BLaER1 (cell line): ENCODE data around the gene MTHFSD.

Source experiments
- H3K27ac ChIP-seq: shearing (Covaris generic); formaldehyde crosslinking; 2 replicates; pipeline ENCODE4 v1.8.1; 2022
- H3K27me3 ChIP-seq: shearing (Covaris generic); formaldehyde crosslinking; 2 replicates; pipeline ENCODE4 v1.8.1; 2022
- H3K36me3 ChIP-seq: shearing (Covaris generic); formaldehyde crosslinking; 2 replicates; pipeline ENCODE4 v1.8.1; 2022
- H3K4me1 ChIP-seq: shearing (Covaris generic); formaldehyde crosslinking; 2 replicates; pipeline ENCODE4 v1.8.1; 2022
- H3K4me2 ChIP-seq: shearing (Covaris generic); formaldehyde crosslinking; 2 replicates; pipeline ENCODE4 v1.8.1; 2022
- H3K4me3 ChIP-seq: shearing (Covaris generic); formaldehyde crosslinking; 2 replicates; pipeline ENCODE4 v1.8.1; 2022
- H3K9ac ChIP-seq: shearing (Covaris generic); formaldehyde crosslinking; 2 replicates; pipeline ENCODE4 v1.8.1; 2022
- H3K9me3 ChIP-seq: shearing (Covaris generic); formaldehyde crosslinking; 2 replicates; pipeline ENCODE4 v1.8.1; 2022
- H4K20me1 ChIP-seq: shearing (Covaris generic); formaldehyde crosslinking; 2 replicates; pipeline ENCODE4 v1.8.1; 2022
- Cebpa-rat ChIP-seq: shearing (Covaris generic); IDR thresholded peaks from 2 replicates; pipeline ENCODE4 v1.8.1; 2022

The MTHFSD gene

GRCh38 chr16:86498671-86499439, 56.2 kb downstream of the MTHFSD start:
- H3K4me1 ChIP-seq: no peaks in the 10 kb centered on the region
- H3K9ac ChIP-seq: no peak overlapping the region
- H4K20me1 ChIP-seq: peaks cover 93% of the 10 kb centered on the region
- H3K27ac ChIP-seq: no peak overlapping the region
- H3K36me3 ChIP-seq: no peaks in the 10 kb centered on the region
- TF ChIP-seq Cebpa-rat: no peak
- no peaks in the 10 kb centered on the region for H3K9me3 ChIP-seq
- no peak overlapping the region for H3K4me2 ChIP-seq
- H3K4me3 ChIP-seq: no peak overlapping the region
- peaks cover 100% of the 10 kb centered on the region for H3K27me3 ChIP-seq

- peaks cover 93% of the 10 kb centered on the region for H4K20me1 ChIP-seq
- no peak for TF ChIP-seq Cebpa-rat
These were observed 56.8 kb downstream of the MTHFSD start for GRCh38 chr16:86498155-86498670.

DNA sequence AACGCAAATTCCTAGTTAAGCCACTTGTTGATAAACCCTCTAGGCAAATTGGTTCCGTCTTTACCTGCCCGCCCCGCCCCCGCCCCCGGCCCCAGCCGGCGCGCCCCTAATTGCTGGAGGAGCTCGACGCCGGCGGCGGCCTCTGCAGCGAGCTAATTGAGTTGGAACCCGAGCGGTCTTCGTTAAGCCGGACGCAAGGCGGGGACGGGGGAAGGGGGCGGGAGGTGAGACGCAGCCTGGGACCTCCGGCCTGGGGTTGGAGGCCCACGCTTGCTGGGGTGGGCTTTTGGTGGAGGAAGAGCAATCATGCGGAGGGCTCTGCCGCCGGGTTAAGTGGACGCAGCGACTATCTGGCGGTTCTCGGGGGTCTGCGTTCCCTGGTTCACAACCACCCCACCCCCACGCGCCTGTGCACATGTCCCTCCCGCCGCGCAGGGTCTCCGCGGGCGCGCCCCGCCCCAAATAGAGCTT, 57.4 kb downstream of the MTHFSD start:
- Histone ChIP-seq H3K27ac (no peak overlapping the region), H3K9me3 (no peaks in the 10 kb centered on the region), H3K4me2 (no peak overlapping the region), H3K9ac (no peak overlapping the region), H3K36me3 (no peaks in the 10 kb centered on the region), H3K27me3 (peaks cover 100% of the 10 kb centered on the region), H3K4me3 (no peak overlapping the region), H4K20me1 (peaks cover 93% of the 10 kb centered on the region), H3K4me1 (no peaks in the 10 kb centered on the region)
- TF ChIP-seq Cebpa-rat: no peak

More at GRCh38 chr16:86498155-86498670, 56.8 kb downstream of the MTHFSD start:
- no peak overlapping the region for H3K4me3 ChIP-seq
- H3K9ac ChIP-seq: no peak overlapping the region
- no peaks in the 10 kb centered on the region for H3K36me3 ChIP-seq
- peaks cover 100% of the 10 kb centered on the region for H3K27me3 ChIP-seq
- H3K27ac ChIP-seq: no peak overlapping the region
- H3K9me3 ChIP-seq: no peaks in the 10 kb centered on the region
- no peak overlapping the region for H3K4me2 ChIP-seq
- no peaks in the 10 kb centered on the region for H3K4me1 ChIP-seq

DNA sequence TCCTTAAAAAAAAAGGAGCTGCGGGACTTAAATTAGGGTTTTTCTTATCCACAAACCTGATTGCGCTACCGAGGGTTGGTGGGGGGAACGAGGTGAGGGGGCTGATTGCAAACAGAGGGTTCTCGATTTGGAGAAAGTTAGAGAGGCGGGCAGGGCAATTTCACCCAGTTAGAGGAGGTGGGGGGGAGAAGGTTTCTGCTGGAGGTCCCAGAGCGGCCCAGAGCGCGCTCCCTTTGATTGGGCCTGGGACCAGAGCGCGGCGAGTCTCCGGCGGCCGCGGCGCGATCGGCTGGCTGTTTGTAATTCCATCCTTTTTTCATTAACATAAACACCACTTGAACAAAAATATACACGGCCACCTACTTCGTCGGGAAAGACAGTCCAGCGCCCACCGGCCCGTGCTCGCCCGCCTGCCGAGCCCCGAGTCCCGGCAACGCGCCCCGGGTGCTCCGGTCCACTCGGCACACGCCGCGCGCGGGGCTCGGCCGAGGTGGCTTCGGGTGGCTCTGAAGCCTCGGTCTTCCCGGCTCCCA, 58.0 kb downstream of the MTHFSD start:
- H3K4me2 ChIP-seq: no peak overlapping the region

DNA sequence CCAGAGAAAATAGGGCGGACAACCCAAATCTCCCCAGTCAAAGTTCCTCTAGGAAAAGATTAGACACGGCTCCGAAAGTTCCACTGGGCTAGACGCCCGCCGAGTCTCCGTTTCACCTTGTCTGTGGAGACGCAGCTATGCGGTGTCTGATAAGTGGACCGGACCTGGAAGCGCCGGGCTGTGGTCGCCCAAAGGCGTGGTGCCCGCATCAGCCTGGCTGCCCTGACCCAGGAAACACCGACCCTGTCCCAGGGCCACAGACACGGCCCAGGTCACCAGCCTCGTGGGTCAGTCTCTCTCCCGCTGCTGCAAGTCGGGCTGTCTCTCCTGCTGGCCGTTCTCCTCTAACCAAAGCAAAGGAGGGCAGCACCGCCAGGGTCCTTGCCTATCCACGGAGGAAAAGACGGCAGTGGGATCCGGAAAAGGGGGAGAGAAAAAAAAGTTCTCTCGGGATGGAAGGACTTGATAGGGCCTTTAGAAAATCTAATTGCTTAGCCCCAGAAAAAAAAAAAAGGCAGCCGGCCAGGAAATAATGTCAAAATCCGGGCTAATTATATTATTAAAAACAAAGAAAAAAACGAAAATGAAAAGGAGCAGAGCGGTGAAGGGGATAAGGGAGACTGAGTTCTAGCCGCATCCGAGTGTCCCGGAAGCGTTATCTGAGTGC, 58.6 kb downstream of the MTHFSD start:
- H3K9ac ChIP-seq: no peak overlapping the region
- peaks cover 100% of the 10 kb centered on the region for H3K27me3 ChIP-seq
- no peaks in the 10 kb centered on the region for H3K36me3 ChIP-seq
- no peak overlapping the region for H3K4me3 ChIP-seq
- H3K4me1 ChIP-seq: no peaks in the 10 kb centered on the region
- TF ChIP-seq Cebpa-rat: no peak
- no peak overlapping the region for H3K27ac ChIP-seq
- H3K4me2 ChIP-seq: no peak overlapping the region
- H3K9me3 ChIP-seq: no peaks in the 10 kb centered on the region
- peaks cover 93% of the 10 kb centered on the region for H4K20me1 ChIP-seq

More for the DNA sequence above, 58.0 kb downstream of the MTHFSD start:
- Histone ChIP-seq H3K27ac (no peak overlapping the region), H3K4me1 (no peaks in the 10 kb centered on the region), H3K27me3 (peaks cover 100% of the 10 kb centered on the region), H3K4me3 (no peak overlapping the region), H4K20me1 (peaks cover 93% of the 10 kb centered on the region), H3K9me3 (no peaks in the 10 kb centered on the region), H3K9ac (no peak overlapping the region), H3K36me3 (no peaks in the 10 kb centered on the region)
- TF ChIP-seq Cebpa-rat: no peak

GRCh38 chr16:86495756-86496261, 59.2 kb downstream of the MTHFSD start:
- H3K9me3 ChIP-seq: no peaks in the 10 kb centered on the region
- H3K27me3 ChIP-seq: peaks cover 100% of the 10 kb centered on the region
- H3K4me2 ChIP-seq: no peak overlapping the region
- peaks cover 90% of the 10 kb centered on the region for H4K20me1 ChIP-seq
- no peak overlapping the region for H3K4me3 ChIP-seq
- H3K27ac ChIP-seq: no peak overlapping the region
- H3K36me3 ChIP-seq: no peaks in the 10 kb centered on the region
- no peak overlapping the region for H3K9ac ChIP-seq
- H3K4me1 ChIP-seq: no peaks in the 10 kb centered on the region
- TF ChIP-seq Cebpa-rat: no peak

- Histone ChIP-seq H4K20me1 (peaks cover 85% of the 10 kb centered on the region), H3K4me3 (no peak overlapping the region), H3K9me3 (no peaks in the 10 kb centered on the region), H3K4me1 (no peaks in the 10 kb centered on the region), H3K36me3 (no peaks in the 10 kb centered on the region), H3K27ac (no peak overlapping the region), H3K9ac (no peak overlapping the region), H3K4me2 (no peak overlapping the region), H3K27me3 (peaks cover 100% of the 10 kb centered on the region)
- no peak for TF ChIP-seq Cebpa-rat
These were observed 59.7 kb downstream of the MTHFSD start for GRCh38 chr16:86495357-86495701.

DNA sequence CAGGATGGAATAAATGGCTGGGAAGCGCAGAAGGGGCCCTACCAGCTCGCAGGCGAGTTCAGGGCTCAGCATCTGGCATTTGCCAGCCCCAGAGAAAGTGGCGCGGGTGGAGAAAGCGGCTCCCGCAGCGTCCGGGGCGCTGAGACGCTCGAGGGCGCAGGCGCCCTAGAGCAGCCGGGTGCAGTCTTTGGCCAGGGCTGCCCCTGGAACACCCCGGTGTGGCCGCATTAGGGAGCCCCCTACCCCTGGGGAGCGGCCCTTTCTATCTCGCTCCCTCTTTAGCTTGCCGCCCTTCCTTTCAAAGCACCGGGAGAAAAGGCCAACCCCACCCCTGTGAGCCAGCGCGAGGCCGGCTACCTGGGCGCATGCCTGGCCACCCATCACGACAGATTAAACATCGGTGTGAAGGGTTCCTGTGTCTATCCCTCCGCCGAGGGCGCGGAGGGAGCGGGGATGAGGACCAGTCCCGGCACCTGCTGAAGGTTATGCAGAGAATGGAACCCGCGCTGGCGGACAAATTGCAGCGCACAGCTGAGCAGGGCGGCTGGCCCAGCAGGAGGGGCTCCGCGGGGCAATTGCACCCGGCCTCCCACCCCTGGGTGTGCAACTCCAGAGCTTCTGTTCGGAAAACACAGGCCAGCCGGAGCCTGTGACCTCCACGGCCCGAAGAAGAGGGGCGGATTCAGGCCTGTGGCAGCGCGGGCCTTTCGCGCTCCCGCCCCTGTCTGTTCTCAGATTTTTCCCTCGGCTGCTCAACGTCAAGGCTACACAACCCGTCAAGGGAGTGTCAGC, 60.3 kb downstream of the MTHFSD start:
- no peak overlapping the region for H3K9ac ChIP-seq
- H4K20me1 ChIP-seq: peaks cover 80% of the 10 kb centered on the region
- no peak for TF ChIP-seq Cebpa-rat
- H3K4me3 ChIP-seq: no peak overlapping the region
- H3K27me3 ChIP-seq: peaks cover 100% of the 10 kb centered on the region
- H3K9me3 ChIP-seq: no peaks in the 10 kb centered on the region
- H3K36me3 ChIP-seq: no peaks in the 10 kb centered on the region
- H3K27ac ChIP-seq: no peak overlapping the region
- no peak overlapping the region for H3K4me2 ChIP-seq
- H3K4me1 ChIP-seq: no peaks in the 10 kb centered on the region

DNA sequence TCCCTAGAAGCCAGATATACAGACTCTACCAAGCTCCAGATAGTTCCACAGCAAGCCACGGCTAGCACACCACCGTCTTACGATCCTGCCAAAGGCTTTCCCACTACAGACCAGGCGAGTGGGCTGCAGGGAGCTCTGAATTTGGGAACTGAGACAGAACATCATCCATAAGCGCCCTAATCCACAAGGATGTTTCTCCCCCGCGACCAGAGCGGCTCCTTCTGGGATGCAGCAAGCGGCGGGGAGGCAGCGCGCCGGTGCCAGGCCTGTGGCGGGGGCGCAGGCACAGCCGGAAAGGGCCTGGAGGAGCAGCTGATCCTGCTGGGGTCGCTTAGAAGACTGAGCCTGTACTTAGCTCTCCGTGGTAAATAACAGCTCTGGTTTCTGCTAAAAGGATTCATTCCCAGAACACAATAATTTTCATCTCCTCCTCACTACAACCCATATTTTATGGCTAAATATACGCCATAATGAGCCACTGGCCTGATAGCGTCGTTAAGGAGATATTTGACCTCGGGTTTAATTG, 60.9 kb downstream of the MTHFSD start:
- Histone ChIP-seq H4K20me1 (peaks cover 73% of the 10 kb centered on the region), H3K4me1 (no peaks in the 10 kb centered on the region), H3K27ac (no peak overlapping the region), H3K36me3 (no peaks in the 10 kb centered on the region), H3K4me3 (no peak overlapping the region), H3K4me2 (no peak overlapping the region), H3K27me3 (peaks cover 100% of the 10 kb centered on the region), H3K9me3 (no peaks in the 10 kb centered on the region), H3K9ac (no peak overlapping the region)
- TF ChIP-seq Cebpa-rat: no peak
